ENCODE measurements around the gene HPS1. TPM values are rescaled to one million over a fixed set of nuclear protein-coding genes. Genes with fewer than 3 reads are reported as not detected.

Gene HPS1
- total RNA-seq, 3 donors from 2014 or later (not counting 1 experiment from before 2014, with no cell fraction given): 92.4 to 103 (median 102) TPM

DNA sequence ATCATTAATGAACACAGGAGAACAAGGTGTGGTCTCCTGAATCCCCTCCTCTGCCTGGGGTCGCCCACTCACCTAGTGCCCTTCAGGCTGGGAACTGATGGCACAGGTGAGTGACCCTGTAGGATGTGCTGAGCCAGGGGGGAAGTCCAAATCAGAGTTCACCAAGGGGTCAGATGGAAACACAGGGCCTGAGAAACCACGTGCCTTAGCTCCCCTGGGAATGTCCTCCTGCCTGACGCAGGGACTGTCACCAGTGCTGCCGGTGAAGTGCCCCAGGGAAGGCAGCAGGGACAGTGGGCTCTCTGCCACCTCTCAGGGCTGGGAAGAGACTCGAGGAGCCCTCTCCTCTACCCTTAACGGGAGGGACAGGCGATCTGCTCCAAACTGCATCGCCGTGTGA, 25.9 kb downstream of the HPS1 start:
- peaks cover 7% of the 10 kb centered on the region for H3K36me3 Mint-ChIP-seq

DNA sequence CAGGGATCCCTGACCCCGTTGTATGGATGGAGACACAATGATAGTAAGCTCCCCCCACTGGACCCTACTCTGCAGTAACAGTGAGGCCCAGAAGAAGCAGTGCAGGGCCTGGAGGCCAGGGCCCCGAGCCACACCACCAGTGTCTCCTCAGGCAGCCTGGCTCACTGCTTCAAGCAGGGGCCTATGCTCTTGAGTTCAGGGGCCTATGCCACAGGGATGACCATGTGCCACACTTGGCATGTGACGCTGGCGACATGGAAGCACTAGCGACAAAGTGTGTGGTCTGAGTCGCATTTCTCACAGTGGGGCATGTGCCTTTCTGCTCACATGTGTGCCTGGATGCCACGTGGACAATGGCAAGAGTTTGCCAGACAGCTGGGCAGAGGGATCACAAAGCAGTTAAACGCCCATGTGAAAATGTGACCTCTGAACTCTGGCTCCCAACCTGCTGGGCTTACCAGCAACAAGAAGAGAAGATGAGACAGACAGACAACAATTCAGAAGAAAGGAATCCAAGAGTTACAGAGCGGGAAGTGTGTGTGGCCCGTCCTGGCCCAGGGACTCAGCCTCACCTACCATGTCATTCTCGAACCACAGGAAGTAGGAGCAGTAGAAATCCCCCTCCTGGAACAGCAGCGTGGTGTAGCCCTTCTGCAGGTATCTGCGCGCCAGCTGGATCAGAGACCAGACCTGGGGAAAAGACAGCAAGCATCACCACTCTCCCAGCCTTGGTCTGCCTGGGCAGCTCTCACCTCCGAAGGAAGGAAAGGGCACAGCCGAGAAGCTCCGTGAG, 27.1 kb downstream of the HPS1 start:
- H3K9me3 Mint-ChIP-seq: no peaks in the 10 kb centered on the region
- ATAC-seq (no peak), DNase-seq (no peak)
- WGBS (ENCODE audit: insufficient coverage): 96% methylated on average over 17 of the region's 17 CpGs
- H3K27ac Mint-ChIP-seq: peak overlapping the region in 1 of 2 donors; percentile 5
- Histone ChIP-seq H3K36me3 (ENCODE audit: control insufficient read depth, insufficient read depth, low read length) (peaks cover 56% of the 10 kb centered on the region), H3K27ac (ENCODE audit: low read length) (no peak overlapping the region), H3K4me3 (ENCODE audit: low read length) (no peak overlapping the region), H3K27me3 (ENCODE audit: control insufficient read depth, insufficient read depth, low read length) (no peaks in the 10 kb centered on the region), H3K4me1 (ENCODE audit: control insufficient read depth, insufficient read depth, low read length) (peaks cover 10% of the 10 kb centered on the region), H3K9me3 (ENCODE audit: control insufficient read depth, insufficient read depth, low read length) (no peaks in the 10 kb centered on the region)
- intact Hi-C loops (cut with micrococcal nuclease): no loop called here
- no peaks in the 10 kb centered on the region for H3K27me3 Mint-ChIP-seq (ENCODE audit: low read depth in 2 of 2)
- peaks cover 5 to 10% of the 10 kb centered on the region in 2 donors for H3K4me1 Mint-ChIP-seq
- H3K4me3 Mint-ChIP-seq: no peak overlapping the region
- peaks cover 7% of the 10 kb centered on the region for H3K36me3 Mint-ChIP-seq
- TF ChIP-seq, protein P1, sequence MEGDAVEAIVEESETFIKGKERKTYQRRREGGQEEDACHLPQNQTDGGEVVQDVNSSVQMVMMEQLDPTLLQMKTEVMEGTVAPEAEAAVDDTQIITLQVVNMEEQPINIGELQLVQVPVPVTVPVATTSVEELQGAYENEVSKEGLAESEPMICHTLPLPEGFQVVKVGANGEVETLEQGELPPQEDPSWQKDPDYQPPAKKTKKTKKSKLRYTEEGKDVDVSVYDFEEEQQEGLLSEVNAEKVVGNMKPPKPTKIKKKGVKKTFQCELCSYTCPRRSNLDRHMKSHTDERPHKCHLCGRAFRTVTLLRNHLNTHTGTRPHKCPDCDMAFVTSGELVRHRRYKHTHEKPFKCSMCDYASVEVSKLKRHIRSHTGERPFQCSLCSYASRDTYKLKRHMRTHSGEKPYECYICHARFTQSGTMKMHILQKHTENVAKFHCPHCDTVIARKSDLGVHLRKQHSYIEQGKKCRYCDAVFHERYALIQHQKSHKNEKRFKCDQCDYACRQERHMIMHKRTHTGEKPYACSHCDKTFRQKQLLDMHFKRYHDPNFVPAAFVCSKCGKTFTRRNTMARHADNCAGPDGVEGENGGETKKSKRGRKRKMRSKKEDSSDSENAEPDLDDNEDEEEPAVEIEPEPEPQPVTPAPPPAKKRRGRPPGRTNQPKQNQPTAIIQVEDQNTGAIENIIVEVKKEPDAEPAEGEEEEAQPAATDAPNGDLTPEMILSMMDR (IDR thresholded peaks at IDR 0.05): no peak

More for the DNA sequence above, 25.9 kb downstream of the HPS1 start:
- H3K36me3 ChIP-seq (ENCODE audit: control insufficient read depth, insufficient read depth, low read length): peaks cover 65% of the 10 kb centered on the region
- H3K4me3 Mint-ChIP-seq: no peak overlapping the region
- no peak for ATAC-seq
- DNase-seq: no peak
- intact Hi-C loops (cut with micrococcal nuclease): no loop called here
- H3K27me3 Mint-ChIP-seq (ENCODE audit: low read depth in 2 of 2): no peaks in the 10 kb centered on the region
- no peaks in the 10 kb centered on the region for H3K4me1 ChIP-seq (ENCODE audit: control insufficient read depth, insufficient read depth, low read length)
- TF ChIP-seq, protein P1 (IDR thresholded peaks at IDR 0.05): no peak
- no peaks in the 10 kb centered on the region for H3K9me3 Mint-ChIP-seq
- no peak overlapping the region for H3K4me3 ChIP-seq (ENCODE audit: low read length)
- no peaks in the 10 kb centered on the region for H3K9me3 ChIP-seq (ENCODE audit: control insufficient read depth, insufficient read depth, low read length)
- no peaks in the 10 kb centered on the region for H3K4me1 Mint-ChIP-seq
- no peak overlapping the region for H3K27ac Mint-ChIP-seq
- WGBS (ENCODE audit: insufficient coverage): 92% methylated on average over 9 of the region's 9 CpGs
- no peaks in the 10 kb centered on the region for H3K27me3 ChIP-seq (ENCODE audit: control insufficient read depth, insufficient read depth, low read length)
- H3K27ac ChIP-seq (ENCODE audit: low read length): no peak overlapping the region

DNA sequence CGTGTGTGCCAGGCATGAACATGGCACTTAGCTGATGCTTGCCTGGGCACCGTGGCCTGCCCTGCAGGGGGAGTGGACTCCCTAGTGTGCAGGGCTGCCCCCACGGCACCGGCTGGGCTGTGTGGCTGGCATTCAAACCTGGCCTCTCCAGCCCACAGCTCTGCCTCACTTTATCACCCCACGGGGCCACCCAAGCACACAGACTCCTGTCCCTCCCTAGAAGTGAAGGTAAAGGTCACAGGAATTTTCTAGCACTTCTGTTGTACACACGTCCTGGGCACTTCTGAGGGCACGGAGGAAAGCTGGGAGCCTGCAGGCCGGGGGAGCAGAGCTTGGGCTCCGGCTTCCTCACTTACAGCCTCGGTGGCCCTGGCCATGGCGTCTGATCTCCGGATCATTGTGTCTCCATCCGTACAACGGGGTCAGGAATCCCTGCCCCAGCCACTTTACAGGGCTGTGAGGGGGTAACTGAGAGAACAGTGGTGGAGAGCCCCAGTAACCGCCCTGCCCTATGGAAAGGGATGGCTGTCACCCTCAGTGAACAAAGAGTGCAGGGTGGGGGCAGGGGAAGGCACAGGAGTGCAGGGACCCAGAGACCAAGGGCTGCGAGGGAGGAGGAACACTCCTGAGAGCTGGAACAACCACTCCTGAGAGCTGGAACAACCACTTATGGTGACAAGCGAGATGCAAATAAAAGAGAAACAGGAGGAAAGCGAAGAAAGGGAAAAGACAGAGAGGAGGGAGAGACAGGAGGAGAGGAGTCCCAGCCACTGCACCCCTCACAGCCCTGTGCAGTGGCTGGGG, 27.9 kb downstream of the HPS1 start:
- Histone ChIP-seq H3K27me3 (ENCODE audit: control insufficient read depth, insufficient read depth, low read length) (no peaks in the 10 kb centered on the region), H3K9me3 (ENCODE audit: control insufficient read depth, insufficient read depth, low read length) (no peaks in the 10 kb centered on the region), H3K4me1 (ENCODE audit: control insufficient read depth, insufficient read depth, low read length) (peaks cover 18% of the 10 kb centered on the region), H3K27ac (ENCODE audit: low read length) (no peak overlapping the region), H3K4me3 (ENCODE audit: low read length) (no peak overlapping the region), H3K36me3 (ENCODE audit: control insufficient read depth, insufficient read depth, low read length) (peaks cover 51% of the 10 kb centered on the region)
- peak overlapping the region in 1 of 2 donors; percentile 5 for H3K27ac Mint-ChIP-seq
- H3K4me1 Mint-ChIP-seq: peaks cover 11 to 18% of the 10 kb centered on the region in 2 donors
- no peaks in the 10 kb centered on the region for H3K27me3 Mint-ChIP-seq (ENCODE audit: low read depth in 2 of 2)
- WGBS (ENCODE audit: insufficient coverage): 98% methylated on average over 17 of the region's 18 CpGs
- peaks cover 7% of the 10 kb centered on the region for H3K36me3 Mint-ChIP-seq
- H3K9me3 Mint-ChIP-seq: no peaks in the 10 kb centered on the region
- ATAC-seq (no peak), DNase-seq (no peak)
- intact Hi-C loops (cut with micrococcal nuclease): no loop called here
- H3K4me3 Mint-ChIP-seq: no peak overlapping the region
- TF ChIP-seq, protein P1 (IDR thresholded peaks at IDR 0.05): no peak

All from natural killer cell (primary cell).